GM12891 (cell line): Measurements from ENCODE around the gene SDC3.

ENCODE experiments used
- DNase-seq: peaks from one replicate; pipeline ENCODE4 v3.0.0; 2011; ENCODE audit warnings: low spot score; ENCODE audit not compliant: insufficient read length
- FAIRE-seq: peaks from 2 replicates; lab custom pipeline; 2011; peaks lifted over from hg19 to GRCh38; lab: Jason Lieb, UNC
- PAX5 ChIP-seq: IDR thresholded peaks from 2 replicates; pipeline ENCODE4 v1.6.1; 2011; ENCODE audit warnings: low read length, moderate library complexity, mild to moderate bottlenecking; ENCODE audit not compliant: insufficient read depth, severe bottlenecking
- POLR2A ChIP-seq: IDR thresholded peaks from 2 replicates; pipeline ENCODE4 v1.6.1; 2011; ENCODE audit warnings: low read depth, low read length, control low read depth
- POLR2AphosphoS5 ChIP-seq: IDR thresholded peaks from 2 replicates; pipeline ENCODE4 v1.6.1; 2011; ENCODE audit warnings: low read depth, low read length, control low read depth
- POU2F2 ChIP-seq: IDR thresholded peaks from 2 replicates; pipeline ENCODE4 v1.6.1; 2011; ENCODE audit warnings: low read depth, mild to moderate bottlenecking, control low read depth, low read length, moderate library complexity
- SPI1 ChIP-seq: IDR thresholded peaks from 2 replicates; pipeline ENCODE4 v1.6.1; 2011; ENCODE audit warnings: low read depth, low read length, control low read depth
- TAF1 ChIP-seq: IDR thresholded peaks from 2 replicates; pipeline ENCODE4 v1.6.1; 2011; ENCODE audit warnings: low read depth, low read length, control low read depth

Gene SDC3

GRCh38 chr1:30845237-30845903 is 63.2 kb downstream of the SDC3 start:
- TF ChIP-seq SPI1 (no peak), POU2F2 (no peak), POLR2AphosphoS5 (no peak), PAX5 (no peak), TAF1 (no peak), POLR2A (no peak)
- DNase-seq (no peak), FAIRE-seq (no peak)

GRCh38 chr1:30844631-30845030 is 63.9 kb downstream of the SDC3 start:
- FAIRE-seq, result no peak
- no peak for TF ChIP-seq POLR2A
- TF ChIP-seq SPI1, result no peak
- TF ChIP-seq POU2F2, result no peak
- no peak for TF ChIP-seq POLR2AphosphoS5
- TF ChIP-seq PAX5, result no peak
- no peak for TF ChIP-seq TAF1
- DNase-seq, result no peak

GRCh38 chr1:30842697-30843354 is 65.7 kb downstream of the SDC3 start:
- FAIRE-seq (no peak), DNase-seq (no peak)
- TF ChIP-seq POU2F2 (no peak), POLR2A (no peak), TAF1 (no peak), SPI1 (no peak), POLR2AphosphoS5 (no peak), PAX5 (no peak)

- DNase-seq (no peak), FAIRE-seq (no peak)
These were observed 67.5 kb downstream of the SDC3 start for GRCh38 chr1:30840904-30841598.

GRCh38 chr1:30839827-30840359 is 68.7 kb downstream of the SDC3 start:
- no peak for DNase-seq
- no peak for FAIRE-seq
- TF ChIP-seq POLR2A (no peak), POU2F2 (no peak), SPI1 (no peak), TAF1 (no peak), POLR2AphosphoS5 (no peak), PAX5 (no peak)

More at GRCh38 chr1:30840904-30841598, 67.5 kb downstream of the SDC3 start:
- TF ChIP-seq PAX5, result no peak
- TF ChIP-seq POLR2A, result no peak
- no peak for TF ChIP-seq POU2F2
- no peak for TF ChIP-seq SPI1
- no peak for TF ChIP-seq POLR2AphosphoS5
- TF ChIP-seq TAF1, result no peak

GRCh38 chr1:30838996-30839395 is 69.6 kb downstream of the SDC3 start:
- no peak for TF ChIP-seq PAX5
- no peak for TF ChIP-seq SPI1
- TF ChIP-seq POLR2AphosphoS5, result no peak
- TF ChIP-seq POLR2A, result no peak
- TF ChIP-seq POU2F2, result no peak
- TF ChIP-seq TAF1, result no peak
- DNase-seq, result no peak
- no peak for FAIRE-seq

- FAIRE-seq (no peak), DNase-seq (no peak)
- no peak for TF ChIP-seq POLR2AphosphoS5
- TF ChIP-seq PAX5, result no peak
- no peak for TF ChIP-seq POU2F2
- TF ChIP-seq POLR2A, result no peak
- no peak for TF ChIP-seq TAF1
- no peak for TF ChIP-seq SPI1
These were observed 70.9 kb downstream of the SDC3 start for GRCh38 chr1:30837653-30838052.

GRCh38 chr1:30834253-30834652 is 74.3 kb downstream of the SDC3 start:
- FAIRE-seq, result no peak
- no peak for TF ChIP-seq POLR2AphosphoS5
- TF ChIP-seq POLR2A, result no peak
- TF ChIP-seq POU2F2, result no peak
- TF ChIP-seq PAX5, result no peak
- TF ChIP-seq TAF1, result no peak
- TF ChIP-seq SPI1, result no peak
- DNase-seq, result no peak

- FAIRE-seq (no peak), DNase-seq (no peak)
- TF ChIP-seq POLR2A, result no peak
- no peak for TF ChIP-seq TAF1
- TF ChIP-seq PAX5, result no peak
These were observed 78.0 kb downstream of the SDC3 start for GRCh38 chr1:30830537-30830936.
